VCaP (cell line): ENCODE measurements around the gene SPSB1.

ENCODE experiments used
- H3K27ac ChIP-seq: fragments of 450-650 bp; 2 replicates; pipeline ENCODE4 v1.5.1; 2017
- TF ChIP-seq, protein P1 (sequence below): fragments of 450-650 bp; conservative IDR thresholded peaks from 2 replicates; pipeline ENCODE4 v1.5.1; 2017; ENCODE audit warnings: mild to moderate bottlenecking, moderate library complexity

The SPSB1 gene

DNA sequence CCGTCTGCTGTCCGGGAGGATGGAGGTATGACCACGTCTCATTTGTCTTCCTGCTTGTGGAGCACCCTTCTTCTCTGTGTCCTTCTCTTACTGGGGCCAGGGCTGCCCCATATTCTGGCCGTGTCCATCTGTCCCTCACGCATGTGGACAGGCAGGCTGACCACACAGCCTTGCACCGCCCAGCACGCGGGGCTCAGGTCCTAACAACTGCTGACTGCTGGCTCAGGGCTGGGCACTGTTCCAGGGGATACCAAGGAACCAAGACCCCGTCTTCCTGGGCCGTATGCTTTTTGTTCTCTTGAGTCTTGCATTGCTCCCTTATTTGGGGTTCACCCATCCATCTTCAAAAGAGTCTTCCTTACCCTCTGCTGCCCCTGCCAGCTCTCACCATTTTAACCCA is 17.5 kb upstream of the SPSB1 start:
- no peak overlapping the region for H3K27ac ChIP-seq
- TF ChIP-seq, protein P1, sequence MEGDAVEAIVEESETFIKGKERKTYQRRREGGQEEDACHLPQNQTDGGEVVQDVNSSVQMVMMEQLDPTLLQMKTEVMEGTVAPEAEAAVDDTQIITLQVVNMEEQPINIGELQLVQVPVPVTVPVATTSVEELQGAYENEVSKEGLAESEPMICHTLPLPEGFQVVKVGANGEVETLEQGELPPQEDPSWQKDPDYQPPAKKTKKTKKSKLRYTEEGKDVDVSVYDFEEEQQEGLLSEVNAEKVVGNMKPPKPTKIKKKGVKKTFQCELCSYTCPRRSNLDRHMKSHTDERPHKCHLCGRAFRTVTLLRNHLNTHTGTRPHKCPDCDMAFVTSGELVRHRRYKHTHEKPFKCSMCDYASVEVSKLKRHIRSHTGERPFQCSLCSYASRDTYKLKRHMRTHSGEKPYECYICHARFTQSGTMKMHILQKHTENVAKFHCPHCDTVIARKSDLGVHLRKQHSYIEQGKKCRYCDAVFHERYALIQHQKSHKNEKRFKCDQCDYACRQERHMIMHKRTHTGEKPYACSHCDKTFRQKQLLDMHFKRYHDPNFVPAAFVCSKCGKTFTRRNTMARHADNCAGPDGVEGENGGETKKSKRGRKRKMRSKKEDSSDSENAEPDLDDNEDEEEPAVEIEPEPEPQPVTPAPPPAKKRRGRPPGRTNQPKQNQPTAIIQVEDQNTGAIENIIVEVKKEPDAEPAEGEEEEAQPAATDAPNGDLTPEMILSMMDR, result no peak

DNA sequence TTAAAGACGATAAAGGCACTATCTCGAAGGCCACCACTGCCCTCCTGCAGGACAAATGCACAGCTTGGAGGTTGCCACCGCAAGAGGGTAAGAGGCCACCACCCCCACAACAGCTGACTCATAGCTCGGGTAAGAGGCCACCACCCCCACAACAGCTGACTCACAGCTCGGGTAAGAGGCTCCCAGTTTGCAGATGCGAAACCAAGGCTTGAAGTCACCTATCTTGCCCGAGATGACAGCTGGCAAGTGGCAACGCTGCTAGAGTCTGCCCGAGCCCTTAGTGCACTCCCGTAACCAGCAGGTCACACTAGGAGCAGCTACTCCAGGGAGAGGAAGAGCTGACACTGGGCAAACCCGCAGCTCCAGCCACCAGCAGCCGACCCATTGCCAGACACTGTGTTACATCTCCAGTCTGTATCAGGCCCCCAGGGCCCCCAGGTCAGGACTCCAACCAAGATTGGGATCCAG is 17.1 kb upstream of the SPSB1 start:
- no peak overlapping the region for H3K27ac ChIP-seq
- TF ChIP-seq, protein P1, result no peak

DNA sequence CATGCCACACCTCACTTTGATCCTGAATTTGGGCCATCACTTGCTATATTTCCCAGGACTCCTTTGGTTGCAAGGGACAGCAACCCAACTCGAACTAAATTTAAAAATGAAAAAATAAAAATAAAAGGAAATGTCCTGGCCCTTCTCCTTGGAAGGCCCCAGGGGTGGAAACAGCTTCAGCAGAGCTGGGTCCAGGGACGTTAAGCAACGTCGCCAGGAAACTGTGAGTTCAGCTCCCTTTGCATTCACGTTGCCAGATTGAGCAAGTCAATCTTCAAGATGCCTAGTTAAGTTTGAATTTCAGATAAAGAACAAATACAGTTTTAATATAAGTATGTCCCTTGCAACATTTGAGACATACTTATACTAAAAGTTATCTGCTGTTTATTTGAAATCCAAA is 14.6 kb upstream of the SPSB1 start:
- no peak overlapping the region for H3K27ac ChIP-seq
- TF ChIP-seq, protein P1, result no peak

DNA sequence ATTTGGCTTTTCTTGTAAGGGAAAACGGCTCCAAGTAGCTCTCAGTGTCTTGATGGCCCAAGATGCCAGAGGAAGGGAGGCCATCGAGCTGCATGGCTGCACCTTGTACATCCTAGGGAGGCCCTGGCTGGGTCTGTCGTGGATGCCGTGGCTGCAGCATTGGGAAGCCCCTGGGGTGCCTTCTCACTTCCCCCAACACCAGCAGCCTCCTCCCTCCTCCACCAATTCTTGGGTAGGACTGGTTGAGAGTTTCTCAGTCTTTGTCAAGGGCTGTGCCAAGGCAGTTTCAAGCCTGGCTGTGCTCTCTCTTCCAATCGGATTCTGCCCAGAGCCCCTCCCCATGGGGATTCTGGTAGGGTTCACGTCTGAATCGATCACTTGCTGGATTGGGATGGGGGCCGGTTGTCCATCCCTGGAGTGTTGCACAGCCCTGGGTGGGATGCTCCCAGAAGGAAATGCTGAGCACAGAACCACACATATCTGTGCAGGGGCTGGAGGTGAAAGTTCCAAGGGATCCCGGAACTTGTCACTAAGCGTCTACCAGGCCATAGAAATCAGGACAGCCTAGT is 14.0 kb upstream of the SPSB1 start:
- TF ChIP-seq, protein P1, result no peak
- no peak overlapping the region for H3K27ac ChIP-seq

DNA sequence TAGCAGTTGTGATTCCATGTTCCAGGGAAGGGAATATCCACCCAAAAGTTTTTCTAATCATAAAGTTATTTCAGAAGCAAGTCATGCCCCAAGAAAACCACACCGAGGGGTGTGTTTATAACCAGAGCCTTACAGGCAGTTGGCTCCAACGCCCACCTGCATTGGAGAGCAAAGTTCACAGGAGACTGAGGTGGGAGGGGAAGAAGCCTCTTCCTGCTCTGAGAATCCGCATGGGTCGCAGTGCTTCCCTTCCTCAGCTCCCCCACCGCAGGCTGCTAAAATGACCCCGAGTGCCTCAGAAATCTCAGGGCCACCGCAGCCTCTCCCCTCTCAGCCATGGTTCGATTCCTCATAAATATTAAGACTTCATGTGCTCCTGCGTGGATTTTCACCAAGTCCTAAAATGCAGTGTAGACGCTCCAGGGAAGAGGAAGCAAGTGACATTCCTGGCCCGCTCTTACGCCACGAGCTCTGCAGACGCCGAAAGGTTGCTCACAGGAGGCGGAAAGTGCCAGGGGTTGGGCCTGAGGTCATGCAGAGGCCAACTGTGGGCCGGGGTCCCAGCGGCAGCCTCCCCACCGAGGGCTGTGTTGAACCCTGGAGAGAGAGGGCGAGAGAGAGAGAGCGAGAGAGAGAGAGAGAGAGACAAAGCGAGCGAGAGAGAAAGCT is 13.4 kb upstream of the SPSB1 start:
- TF ChIP-seq, protein P1, result no peak
- no peak overlapping the region for H3K27ac ChIP-seq

DNA sequence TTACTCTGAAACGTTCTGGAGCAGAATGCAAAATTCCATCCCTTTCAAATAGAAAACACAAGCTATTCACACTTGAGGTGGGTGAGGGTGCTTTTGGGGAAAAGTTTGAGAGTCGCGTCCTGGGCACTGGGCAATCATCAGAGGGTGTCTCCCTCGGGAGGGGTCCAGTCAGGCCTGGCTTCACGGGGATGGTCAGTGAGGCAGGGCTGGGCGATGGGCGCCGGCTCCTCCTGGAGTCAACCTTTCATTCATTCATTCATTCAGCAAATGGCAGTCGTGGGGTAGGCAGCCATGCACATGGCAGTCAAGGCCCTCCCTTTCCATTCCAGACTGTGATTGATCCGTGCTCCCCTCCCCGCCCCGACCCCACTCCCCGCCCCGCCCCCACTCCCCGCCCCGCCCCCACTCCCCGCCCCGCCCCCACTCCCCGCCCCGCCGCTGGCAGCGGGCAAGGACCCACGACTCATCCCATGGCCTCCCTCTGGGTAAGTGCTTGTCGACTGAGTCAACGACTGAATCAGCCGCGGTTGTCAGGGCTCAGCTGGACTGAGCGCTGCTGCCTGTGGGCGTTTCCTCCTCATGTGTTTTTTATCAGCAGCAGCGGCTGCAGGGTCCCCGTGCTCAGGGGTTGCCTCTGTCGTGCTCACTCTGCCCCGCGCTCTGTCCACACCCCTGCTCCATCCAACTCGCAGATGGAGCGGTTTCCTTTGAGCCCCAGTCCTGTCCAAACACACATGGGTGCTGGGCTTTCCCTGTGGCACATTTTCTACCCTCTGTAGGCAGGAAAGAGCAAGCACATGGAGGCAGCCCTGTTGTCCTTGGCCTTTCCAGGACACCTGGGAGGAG is 12.5 kb upstream of the SPSB1 start:
- TF ChIP-seq, protein P1, result no peak
- no peak overlapping the region for H3K27ac ChIP-seq

DNA sequence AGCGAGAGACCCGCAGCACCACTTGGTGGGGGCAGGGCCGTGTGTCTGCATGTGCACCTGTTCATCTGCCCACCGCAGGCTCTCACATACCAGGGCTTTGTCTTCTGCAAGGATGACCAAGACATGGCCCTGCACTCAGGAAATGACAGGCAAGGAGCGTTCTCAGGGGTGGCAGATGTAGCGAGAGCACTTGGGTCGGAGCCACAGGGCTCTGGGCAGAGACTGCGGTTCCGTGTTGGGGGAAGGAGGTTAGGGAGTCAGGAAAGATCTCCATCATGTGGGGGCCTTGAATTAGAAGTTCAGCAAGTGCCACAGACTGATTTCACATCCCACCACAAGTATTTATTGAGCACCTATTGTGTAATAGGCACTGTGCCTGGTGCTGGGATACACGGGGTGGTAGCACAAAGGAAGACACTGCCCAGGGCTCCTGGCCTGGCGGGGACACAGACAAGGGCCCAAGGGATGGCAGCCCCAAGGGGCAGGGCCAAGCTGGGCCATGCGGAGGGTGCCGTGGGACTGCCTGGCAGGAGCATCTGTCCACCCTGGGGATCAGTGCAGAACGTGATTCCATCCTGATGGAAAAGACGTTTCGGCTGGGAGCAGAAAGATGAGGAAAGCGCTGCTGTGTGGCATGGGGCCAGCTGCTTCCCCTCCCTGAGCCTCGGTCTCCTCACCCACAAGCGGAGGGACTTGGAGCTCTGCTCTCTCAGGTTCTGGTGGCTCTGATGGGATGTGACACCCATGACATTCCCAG is 11.4 kb upstream of the SPSB1 start:
- no peak overlapping the region for H3K27ac ChIP-seq
- TF ChIP-seq, protein P1, result no peak
